Measurements from ENCODE around the gene FOXR1.
"Not testable (repeated sequence)": the region's sequence is repeated elsewhere in the genome, so short reads cannot be mapped to it uniquely, and the experiment has no call there.

The FOXR1 gene

DNA sequence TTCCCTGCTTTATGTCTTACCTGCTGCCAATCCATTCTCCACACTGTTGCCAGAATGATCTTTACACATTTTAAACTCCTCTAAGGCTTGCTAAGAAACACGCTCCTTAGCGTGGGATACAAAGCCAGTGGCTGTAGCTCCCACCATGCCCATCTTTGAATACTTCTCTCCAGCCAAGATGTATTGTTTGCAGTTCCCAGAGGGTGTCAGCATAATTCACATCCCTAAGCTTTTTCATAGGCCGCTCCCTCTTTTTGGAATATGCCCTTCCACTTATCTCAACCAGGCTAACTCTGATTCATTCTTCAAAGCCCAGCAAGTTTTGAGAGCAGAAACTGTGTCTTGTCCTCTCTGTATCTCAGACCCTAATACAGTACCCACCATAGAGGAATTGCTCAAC, 23.6 kb upstream of the FOXR1 start:
- no peak for FAIRE-seq

DNA sequence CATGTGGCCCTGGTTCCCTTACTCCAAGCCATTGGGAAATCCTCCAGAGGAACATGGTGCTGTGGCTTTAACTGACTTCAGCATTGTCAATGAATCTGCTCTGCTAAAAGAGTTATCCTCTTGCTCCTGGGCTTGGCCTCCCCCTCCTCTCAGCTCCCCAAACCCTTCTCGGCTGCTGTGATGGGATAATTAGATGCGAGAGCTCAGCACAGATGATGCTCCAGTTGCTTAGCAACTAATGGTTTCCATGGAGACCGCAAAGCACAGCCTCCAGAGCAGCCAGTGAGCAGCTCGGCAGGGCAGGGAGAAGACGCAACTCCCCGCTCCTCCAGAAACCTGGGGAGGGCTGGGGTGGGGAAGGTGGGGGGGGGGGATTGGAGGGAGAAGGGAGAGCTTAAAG, 18.3 kb upstream of the FOXR1 start:
- no peak for FAIRE-seq

DNA sequence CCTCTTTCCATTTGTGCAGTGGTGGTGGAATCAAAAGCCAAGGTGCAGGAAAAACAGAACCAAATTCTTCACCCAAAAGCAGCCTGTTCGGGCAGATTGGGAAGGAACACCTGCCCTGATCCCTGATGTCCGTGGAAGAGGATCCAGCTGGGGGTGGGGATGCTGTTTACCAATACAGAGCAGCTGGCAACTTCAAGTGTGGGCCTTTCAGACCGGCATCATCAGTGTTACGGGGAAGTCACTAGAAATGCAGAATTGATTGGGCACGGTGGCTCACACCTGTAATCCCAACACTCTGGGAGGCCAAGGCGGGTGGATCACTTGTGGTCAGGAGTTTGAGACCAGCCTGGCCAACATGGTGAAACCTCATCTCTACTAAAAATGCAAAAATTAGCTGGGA, 17.6 kb upstream of the FOXR1 start:
- not testable (repeated sequence) for FAIRE-seq

DNA sequence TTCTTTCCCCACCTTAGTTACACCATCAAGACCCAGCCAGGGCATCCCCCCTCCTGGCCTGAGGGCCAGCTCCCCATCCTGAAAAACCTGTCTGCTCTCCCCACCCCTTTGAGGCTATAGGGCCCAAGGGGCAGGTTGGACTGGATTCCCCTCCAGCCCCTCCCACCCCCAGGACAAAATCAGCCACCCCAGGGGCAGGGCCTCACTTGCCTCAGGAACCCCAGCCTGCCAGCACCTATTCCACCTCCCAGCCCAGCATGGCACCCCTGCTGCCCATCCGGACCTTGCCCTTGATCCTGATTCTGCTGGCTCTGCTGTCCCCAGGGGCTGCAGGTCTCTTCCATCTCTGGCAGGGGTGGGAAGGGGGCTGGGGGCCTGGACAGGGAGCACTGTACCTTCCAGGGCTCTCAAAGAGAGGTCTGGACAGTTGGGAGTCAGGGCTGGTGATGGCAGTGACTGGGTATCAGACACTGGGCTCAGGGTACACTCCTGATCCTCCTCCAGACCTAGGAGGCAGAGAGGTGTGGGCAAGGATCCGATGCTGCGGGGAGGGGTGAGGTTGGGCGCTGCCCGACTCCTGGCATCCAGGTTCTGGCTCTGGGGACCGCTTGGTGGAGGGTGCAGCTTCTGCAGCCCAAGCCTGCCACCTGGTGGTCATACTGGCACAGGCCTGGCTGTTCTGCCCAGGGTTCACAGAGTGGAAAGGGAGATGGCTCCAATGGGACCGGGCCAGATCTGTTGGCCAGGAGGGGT, 15.3 kb upstream of the FOXR1 start, which contains the start of gene UPK2:
Gene UPK2, plus strand, starts transcription at position 205 of the 753 bp plus-strand sequence. Its CDS starts 53 bp downstream, at position 258.
- FAIRE-seq, result no peak

DNA sequence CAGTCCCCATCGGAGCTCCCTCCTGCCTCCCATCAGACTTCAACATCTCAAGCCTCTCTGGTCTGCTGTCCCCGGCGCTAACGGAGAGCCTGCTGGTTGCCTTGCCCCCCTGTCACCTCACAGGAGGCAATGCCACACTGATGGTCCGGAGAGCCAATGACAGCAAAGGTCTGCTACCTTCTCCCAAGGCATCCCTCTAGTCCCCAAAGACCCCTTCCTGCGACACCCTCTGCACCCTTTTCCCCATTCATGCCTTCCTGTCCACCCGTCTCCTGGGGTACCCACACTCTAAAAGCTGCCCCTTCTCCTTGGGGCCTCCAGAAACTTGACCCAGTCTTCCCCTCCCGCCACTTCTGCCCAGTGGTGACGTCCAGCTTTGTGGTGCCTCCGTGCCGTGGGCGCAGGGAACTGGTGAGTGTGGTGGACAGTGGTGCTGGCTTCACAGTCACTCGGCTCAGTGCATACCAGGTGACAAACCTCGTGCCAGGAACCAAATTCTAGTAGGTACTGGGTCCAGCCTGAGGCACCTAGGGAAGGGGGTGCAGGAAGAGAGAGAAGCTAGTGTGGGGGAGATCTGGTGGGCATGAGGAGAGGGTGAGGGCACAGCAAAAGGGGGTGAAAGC, 14.6 kb upstream of the FOXR1 start:
- FAIRE-seq, result no peak

DNA sequence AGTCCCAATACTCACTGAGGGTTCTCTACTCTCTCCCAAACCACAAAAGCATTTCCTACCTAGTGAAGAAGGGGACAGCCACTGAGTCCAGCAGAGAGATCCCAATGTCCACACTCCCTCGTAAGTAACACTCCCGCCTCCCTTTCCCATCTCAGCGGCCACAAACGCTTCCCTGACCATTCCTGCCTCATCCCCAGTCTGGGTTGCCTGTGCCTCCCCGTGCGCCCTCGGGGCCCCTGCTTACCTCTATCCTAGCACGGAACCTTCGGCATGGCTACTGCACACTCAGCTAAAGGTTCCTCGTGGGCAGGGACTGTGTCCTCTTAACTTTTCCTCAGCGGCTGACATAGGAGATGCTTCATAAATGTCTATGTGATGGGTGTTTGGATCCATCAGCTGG, 14.0 kb upstream of the FOXR1 start:
- no peak for FAIRE-seq

DNA sequence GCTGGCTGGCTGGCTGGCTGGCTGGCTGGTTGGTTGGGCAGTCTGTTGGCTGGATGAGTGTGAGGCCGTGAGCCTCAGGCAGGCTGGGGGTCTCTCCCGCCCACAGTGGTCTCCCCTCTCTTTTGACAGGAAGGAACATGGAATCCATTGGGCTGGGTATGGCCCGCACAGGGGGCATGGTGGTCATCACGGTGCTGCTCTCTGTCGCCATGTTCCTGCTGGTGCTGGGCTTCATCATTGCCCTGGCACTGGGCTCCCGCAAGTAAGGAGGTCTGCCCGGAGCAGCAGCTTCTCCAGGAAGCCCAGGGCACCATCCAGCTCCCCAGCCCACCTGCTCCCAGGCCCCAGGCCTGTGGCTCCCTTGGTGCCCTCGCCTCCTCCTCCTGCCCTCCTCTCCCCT, 13.6 kb upstream of the FOXR1 start:
- no peak for FAIRE-seq

DNA sequence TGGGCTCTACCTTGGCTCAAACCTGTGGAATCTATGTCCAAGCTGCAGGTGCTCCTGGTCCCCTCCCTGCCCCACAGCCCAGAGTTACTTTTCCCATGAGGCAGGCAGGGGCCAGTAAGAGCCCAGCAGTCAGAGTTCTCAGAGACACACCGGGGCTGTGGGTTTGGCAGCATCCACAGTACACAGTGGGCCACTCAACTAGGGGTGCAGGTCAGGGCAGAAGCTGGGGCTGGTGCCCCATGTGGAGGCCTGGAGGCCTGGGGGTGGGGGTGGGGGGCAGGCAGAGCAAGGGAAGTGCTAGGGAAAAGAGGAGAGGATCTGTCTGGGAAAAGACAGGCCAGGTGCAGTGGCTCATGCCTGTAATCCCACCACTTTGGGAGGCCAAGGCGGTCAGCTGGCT, 13.0 kb upstream of the FOXR1 start:
- no peak for FAIRE-seq

DNA sequence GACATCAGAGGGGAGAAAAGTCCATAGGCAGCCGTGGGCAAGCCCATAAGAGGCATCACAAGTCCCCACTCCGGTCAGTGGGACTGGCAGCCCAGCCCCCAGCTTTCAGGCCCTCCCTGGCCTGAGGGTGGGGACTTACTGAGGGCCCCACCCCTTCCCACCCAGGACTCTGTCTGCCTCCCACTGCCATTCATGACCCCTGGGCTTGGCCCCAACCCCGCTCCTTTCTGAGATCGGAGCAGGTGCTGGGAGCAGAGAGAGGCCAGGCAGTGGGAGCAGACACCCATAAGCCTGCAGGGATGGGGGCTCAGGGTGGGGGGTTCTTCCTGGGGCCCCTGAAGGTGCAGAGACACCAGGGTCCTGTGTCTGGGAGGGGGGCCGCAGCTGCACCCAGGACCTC, 10.4 kb upstream of the FOXR1 start:
- FAIRE-seq, result no peak

DNA sequence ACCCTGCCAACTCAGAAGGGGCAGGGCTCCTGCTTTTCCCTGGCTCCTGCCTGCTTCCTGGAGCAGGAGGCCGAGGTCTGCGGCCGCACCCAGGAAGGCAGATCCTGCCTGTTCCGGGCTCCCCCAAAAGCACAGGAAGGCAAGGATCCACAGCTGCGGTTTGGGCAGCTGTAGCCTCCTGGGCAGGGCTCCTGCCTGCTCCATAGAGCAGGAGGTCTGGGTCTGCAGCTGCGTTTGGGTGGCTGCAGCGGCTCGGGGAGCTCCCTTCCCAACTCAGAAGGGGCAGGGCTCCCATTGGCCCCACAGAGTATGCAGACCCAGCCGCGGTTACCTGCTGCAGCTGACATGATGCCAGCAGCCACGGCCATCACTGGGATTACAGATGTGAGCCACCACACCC, 10.0 kb upstream of the FOXR1 start:
- FAIRE-seq, result no peak

DNA sequence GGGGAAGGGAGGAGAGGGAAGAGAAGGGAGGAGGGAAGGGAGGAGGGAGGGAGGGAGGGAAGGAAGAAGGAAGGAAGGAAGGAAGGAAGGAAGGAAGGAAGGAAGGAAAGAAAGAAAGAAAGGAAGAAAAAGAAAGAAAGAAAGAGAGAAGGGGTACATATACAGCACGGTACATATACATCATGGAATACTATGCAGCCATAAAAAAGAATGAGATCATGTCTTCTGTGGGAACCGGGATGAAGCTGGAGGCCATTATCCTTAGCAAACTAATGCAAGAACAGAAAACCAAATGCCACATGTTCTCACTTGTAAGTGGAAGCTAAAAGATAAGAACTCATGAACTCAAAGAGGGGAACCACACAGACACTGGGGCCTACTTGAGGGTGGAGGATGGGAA, 2.1 kb upstream of the FOXR1 start:
- not testable (repeated sequence) for FAIRE-seq

DNA sequence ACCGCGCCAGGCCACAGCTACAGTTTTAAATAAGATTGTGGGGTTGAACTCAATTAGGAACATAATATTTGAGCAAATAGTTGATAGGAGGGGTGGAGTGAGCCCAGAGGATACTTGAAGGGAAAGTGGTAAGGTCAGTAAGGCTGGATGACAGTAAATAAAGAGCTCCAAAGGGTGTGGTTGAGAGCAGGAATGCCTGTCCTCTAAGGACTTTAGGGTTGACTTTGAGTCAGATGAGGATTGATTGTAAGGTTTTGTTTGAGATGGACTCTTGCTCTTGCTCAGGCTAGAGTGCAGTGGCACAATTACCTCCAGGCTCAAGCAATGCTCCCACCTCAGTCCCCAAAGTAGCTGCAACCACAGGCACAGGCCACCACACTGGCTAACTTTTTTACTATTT, 2.4 kb downstream of the FOXR1 start:
- FAIRE-seq, result no peak

DNA sequence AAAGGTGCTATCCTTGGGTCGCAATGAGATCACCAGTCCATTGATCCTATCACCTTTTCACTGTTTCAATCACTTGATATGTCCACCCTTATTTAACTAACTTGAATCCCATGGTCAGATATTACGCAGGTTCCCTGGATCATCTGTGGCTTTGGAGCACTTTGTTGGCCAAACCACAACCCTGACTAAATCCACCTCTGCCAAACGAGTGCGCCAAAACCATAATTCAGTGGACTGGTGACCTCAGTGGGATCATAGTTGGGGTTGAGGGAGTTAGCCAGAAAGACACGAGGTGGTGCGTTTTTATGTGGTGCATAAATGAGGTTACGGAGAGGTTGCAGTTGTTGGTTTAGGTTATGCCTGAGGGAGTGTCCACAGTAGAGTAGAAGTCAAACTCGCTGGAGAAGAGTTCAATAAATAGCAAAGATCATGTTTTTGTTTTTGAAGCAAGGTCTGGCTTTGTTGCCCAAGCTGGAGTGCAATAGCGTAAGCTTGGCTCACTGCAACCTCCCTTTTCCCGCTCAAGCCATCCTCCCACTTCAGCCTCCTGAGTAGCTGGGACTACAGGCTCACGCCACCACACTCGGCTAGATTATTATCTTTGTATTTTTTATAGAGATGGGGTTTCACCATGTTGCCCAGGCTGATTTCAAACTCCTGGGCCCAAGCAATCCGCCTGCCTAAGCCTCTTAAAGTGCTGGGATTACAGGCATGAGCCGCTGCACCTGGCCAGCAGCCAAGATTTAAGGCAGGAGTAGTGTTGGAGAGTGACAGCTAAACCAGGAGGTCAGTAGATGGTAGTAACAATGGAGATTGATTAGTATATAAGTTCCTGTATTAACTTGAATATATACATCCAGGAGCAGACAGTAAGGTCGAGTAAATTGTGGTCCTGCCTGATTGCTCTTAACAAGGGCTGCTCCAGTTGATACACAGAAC, 4.5 kb downstream of the FOXR1 start:
- no peak for FAIRE-seq

DNA sequence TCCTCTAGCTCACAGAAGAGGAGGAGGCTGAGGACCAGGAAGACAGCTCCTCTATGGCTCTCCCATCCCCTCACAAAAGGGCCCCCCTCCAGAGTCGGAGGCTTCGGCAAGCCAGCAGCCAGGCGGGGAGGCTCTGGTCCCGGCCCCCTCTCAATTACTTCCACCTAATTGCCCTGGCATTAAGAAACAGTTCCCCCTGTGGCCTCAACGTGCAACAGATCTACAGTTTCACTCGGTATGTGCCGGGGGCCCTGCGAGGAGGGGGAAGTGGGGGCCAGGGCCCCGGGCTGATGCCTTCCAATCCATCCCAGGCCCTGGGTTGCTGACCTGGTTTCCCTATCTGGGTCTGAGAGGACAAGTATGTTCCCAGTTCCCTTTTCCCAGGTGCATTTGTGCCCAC, 7.9 kb downstream of the FOXR1 start:
- FAIRE-seq, result no peak

DNA sequence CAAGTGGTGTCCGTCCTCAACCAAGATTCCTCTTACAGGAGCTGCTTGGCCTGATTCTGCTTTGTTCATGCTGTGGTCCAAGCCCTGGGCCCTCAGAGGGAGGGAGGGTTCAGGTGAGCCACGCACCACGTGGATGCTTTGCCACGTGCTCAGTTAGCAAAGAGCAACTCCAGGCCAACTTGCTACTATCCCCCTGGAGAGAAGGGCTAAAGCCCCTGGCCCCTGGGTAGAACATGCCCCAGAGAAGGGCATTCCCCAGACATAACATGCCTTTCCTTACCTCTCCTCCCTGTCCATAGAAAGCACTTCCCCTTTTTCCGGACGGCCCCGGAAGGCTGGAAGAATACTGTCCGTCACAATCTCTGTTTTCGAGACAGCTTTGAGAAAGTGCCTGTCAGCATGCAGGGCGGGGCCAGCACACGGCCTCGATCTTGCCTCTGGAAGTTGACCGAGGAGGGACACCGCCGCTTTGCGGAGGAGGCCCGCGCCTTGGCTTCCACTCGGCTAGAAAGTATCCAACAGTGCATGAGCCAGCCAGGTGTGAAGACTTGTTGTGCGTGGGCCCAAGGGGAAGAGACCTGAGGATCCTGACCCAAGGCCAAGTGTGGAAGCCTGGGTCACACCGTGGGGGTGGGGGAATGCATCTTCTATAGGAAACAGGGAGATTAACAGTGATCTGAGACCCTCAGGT, 8.8 kb downstream of the FOXR1 start:
- FAIRE-seq, result no peak

DNA sequence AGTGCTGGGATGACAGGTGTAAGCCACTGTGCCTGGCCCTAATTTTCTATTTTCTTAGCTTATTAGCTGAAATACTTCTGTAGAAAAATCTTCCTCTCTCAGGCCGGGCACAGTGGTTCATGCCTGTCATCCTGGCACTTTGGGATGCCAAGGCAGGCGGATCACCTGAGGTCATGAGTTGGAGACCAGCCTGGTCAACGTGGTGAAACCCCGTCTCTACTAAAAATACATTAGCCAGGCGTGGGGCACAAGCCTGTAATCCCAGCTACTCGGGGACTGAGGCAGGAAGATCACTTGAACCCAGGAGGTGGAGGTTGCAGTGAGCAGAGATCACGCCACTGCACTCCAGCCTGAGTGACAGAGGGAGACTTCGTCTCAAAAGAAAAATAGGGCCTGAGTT, 12.8 kb downstream of the FOXR1 start:
- FAIRE-seq, result not testable (repeated sequence)

DNA sequence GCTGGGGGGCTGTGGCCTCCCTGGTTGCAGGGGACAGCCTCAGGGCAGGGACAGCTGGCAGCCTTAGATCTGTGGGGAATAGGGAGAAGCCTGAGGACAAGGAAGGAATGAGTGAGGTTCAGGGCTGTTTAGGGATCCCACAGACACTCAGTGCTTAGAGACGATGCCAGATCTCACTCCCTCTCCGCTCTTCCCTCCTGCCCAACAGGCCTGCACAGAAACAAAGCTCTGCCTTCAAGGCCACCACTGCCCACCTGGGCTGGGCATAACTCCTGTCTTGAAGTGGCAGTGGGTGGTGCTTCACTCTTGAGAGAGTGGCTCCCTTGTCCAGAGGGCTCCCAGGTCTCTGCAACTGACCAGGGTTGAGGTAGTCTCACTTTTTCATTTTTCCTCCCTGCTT, 13.3 kb downstream of the FOXR1 start:
- FAIRE-seq, result no peak

DNA sequence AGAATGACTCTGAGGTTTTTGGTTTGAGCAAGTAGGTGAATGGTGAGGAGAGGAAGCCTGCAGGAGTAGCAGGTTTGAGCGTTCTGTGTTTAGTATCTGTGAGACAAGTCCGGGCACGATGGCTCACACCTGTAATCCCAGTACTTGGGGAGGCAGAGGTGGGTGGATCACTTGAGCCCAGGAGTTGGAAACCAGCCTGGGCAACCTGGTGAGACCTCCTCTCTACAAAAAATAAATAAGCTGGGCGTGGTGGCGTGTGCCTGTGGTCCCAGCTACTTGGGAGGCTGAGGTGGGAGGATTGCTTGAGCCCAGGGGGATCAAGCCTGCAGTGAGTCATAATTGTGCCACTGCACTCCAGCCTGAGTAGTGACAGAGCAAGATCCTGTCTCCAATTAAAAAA, 16.7 kb downstream of the FOXR1 start:
- FAIRE-seq, result no peak

DNA sequence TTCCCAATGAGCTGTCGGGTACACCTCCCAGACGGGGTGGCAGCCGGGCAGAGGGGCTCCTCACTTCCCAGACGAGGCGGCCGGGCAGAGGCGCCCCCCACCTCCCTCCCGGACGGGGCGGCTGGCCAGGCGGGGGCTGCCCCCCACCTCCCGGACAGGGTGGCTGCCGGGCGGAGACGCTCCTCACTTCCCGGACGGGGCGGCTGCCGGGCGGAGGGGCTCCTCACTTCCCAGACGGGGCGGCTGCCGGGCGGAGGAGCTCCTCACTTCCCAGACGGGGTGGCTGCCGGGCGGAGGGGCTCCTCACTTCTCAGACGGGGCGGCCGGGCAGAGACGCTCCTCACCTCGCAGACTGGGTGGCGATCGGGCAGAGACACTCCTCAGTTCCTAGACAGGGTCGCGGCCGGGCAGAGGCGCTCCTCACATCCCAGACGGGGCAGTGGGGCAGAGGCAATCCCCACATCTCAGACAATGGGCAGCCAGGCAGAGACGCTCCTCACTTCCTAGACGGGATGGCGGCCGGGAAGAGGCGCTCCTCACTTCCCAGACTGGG, 20.0 kb downstream of the FOXR1 start:
- not testable (repeated sequence) for FAIRE-seq

DNA sequence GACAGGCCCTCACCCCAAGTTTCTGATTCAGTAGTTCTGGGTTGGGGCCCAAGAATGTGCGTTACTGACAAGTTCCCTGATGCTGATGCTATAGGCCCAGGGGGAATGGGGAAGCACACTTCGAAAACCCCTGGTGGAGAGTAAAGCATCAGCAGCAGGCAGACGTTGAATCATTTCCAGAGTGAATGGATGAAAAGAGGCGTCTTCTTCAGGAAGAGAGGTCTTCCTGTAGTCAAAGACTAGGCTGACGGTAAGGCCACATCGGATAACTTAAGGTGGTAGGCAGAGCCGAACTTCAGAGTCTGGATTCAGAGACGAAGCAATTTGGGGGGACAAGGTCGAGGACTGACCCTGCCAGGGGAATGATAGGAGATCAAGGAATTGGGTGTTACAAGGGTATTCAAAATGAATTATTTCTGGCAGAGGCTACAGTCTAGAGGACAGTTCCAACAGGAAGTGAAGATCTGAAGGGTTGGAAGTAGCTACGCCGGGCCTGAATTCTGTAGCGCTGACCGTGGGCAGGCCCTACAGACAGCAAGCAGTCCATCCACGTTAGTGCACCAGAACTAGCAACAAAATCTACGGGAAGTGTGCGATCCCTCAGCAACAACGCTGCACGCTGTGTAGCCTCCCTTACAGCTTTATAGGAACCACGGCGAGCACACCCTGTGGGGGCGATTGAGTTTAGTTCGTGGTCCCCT, 25.5 kb downstream of the FOXR1 start:
- no peak for FAIRE-seq

DNA sequence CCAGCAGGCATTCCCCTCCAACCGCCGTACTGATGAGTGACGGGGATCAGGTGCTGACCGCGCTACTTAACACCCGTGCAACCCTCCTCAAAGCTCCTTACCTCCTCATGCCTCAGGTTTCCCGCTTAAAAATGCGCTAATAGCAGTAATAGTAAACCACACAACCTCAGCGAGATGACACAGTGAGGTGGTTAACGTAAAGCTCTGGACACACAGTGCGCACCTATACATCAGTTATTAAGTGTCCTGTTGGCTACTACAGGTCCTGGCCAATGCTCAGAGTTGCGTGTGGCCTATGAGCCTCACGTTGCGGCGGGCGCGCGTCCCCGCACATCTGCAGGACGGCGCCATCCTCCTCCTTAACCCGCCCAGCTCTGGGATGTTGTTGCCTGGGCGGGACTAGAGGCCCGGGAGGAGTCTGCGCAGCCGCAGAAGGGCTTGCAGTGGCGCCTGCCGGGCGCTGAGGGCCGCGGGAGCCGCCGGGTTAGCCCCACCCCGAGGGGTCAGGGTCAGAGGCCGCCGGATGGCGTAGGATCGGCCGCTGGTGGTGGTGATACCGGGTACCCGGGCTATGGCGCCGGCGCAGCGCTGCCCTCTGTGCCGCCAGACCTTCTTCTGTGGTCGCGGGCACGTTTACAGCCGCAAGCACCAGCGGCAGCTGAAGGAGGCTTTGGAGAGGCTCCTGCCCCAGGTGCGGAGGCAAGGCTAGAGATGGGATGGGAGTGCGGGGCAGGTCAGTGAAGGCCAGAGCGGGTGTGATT, 26.2 kb downstream of the FOXR1 start, which contains the start of gene CENATAC:
Gene CENATAC, plus strand, starts transcription at position 512 of the 761 bp plus-strand sequence. Its CDS starts 60 bp downstream, at position 572.
- FAIRE-seq, result no peak

Measured in endometrium (tissue), 2 donors.